ENCODE data around the gene NPAT.

DNA sequence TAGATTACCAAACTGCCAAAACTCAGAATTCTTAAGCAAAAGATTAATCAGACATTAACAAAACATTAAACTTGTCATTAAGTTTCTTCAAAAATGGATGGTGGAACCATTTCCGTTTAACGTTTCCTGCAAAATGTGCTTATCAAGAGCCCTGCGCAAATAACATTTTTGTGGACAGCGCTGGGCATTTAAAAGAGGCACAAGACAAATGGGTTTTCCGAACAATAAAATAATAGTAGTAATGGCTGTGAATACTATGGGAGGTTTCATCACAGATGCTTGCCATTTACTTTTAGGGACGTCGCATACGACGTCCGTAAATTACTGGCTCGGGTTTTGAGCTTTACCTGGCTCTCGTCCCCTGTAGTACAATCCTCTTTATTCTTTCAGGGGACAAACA is 1.1 kb downstream of the NPAT start:
- TF ChIP-seq, protein P1, sequence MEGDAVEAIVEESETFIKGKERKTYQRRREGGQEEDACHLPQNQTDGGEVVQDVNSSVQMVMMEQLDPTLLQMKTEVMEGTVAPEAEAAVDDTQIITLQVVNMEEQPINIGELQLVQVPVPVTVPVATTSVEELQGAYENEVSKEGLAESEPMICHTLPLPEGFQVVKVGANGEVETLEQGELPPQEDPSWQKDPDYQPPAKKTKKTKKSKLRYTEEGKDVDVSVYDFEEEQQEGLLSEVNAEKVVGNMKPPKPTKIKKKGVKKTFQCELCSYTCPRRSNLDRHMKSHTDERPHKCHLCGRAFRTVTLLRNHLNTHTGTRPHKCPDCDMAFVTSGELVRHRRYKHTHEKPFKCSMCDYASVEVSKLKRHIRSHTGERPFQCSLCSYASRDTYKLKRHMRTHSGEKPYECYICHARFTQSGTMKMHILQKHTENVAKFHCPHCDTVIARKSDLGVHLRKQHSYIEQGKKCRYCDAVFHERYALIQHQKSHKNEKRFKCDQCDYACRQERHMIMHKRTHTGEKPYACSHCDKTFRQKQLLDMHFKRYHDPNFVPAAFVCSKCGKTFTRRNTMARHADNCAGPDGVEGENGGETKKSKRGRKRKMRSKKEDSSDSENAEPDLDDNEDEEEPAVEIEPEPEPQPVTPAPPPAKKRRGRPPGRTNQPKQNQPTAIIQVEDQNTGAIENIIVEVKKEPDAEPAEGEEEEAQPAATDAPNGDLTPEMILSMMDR (IDR thresholded peaks at IDR 0.05), result no peak
- no peak for TF ChIP-seq EZH2phosphoT487 (IDR thresholded peaks at IDR 0.05)

Measured in neural progenitor cell (in vitro differentiated cells).